ENCODE results near the gene SPATS2.

Gene SPATS2

GRCh38 chr12:49335955-49336644 lies 31.2 kb upstream of the SPATS2 start:
- DNase-seq (ENCODE audit: low read depth), result no peak

GRCh38 chr12:49336645-49337584 lies 30.3 kb upstream of the SPATS2 start, which contains the start of gene C1QL4:
Gene C1QL4, minus strand, starts transcription at chr12:49337188. Its CDS starts 711 bp downstream, at chr12:49336477.
- no peak for DNase-seq (ENCODE audit: low read depth)

- DNase-seq (ENCODE audit: low read depth), result no peak
Observed at GRCh38 chr12:49338830-49339463, 28.3 kb upstream of the SPATS2 start.

- no peak for DNase-seq (ENCODE audit: low read depth)
Observed at GRCh38 chr12:49339464-49339861, 27.8 kb upstream of the SPATS2 start.

- no peak for DNase-seq (ENCODE audit: low read depth)
Observed at GRCh38 chr12:49340095-49340870, 27.0 kb upstream of the SPATS2 start.

- no peak for DNase-seq (ENCODE audit: low read depth)
Observed at GRCh38 chr12:49340971-49341776, 26.1 kb upstream of the SPATS2 start.

GRCh38 chr12:49341777-49342065 lies 25.5 kb upstream of the SPATS2 start:
- no peak for DNase-seq (ENCODE audit: low read depth)

- DNase-seq (ENCODE audit: low read depth), result no peak
Observed at GRCh38 chr12:49342066-49342913, 25.0 kb upstream of the SPATS2 start.

GRCh38 chr12:49342914-49343731 lies 24.1 kb upstream of the SPATS2 start:
- DNase-seq (ENCODE audit: low read depth), result no peak

- DNase-seq (ENCODE audit: low read depth), result no peak
Observed at GRCh38 chr12:49344486-49345050, 22.7 kb upstream of the SPATS2 start.

GRCh38 chr12:49345051-49345824 lies 22.0 kb upstream of the SPATS2 start:
- no peak for DNase-seq (ENCODE audit: low read depth)

- DNase-seq (ENCODE audit: low read depth), result no peak
Observed at GRCh38 chr12:49345825-49346658, 21.2 kb upstream of the SPATS2 start.

- no peak for DNase-seq (ENCODE audit: low read depth)
Observed at GRCh38 chr12:49346659-49347310, 20.5 kb upstream of the SPATS2 start, which contains the start of gene DNAJC22. Gene DNAJC22, plus strand, starts transcription at chr12:49346888. Its CDS starts 1,985 bp downstream, at chr12:49348873.

- no peak for DNase-seq (ENCODE audit: low read depth)
Observed at GRCh38 chr12:49347311-49348193, 19.7 kb upstream of the SPATS2 start.

- no peak for DNase-seq (ENCODE audit: low read depth)
Observed at GRCh38 chr12:49348781-49349180, 18.5 kb upstream of the SPATS2 start.

GRCh38 chr12:49349266-49349665 lies 18.0 kb upstream of the SPATS2 start:
- no peak for DNase-seq (ENCODE audit: low read depth)
